Head of caudate nucleus (tissue), 42 donors: ENCODE results near the gene NBPF15.
"Not testable (repeated sequence)": the region's sequence is repeated elsewhere in the genome, so short reads cannot be mapped to it uniquely, and the experiment has no call there.

Experiments
- DNase-seq, 42 donors: peaks; one replicate each; pipeline versions ENCODE4 v3.0.0 to v3.0.0-alpha.2; 2020 to 2021; ENCODE audit warnings: mixed read lengths in 7 of 42
- intact Hi-C: fragments of 100-400 bp; cut with DNase I; formaldehyde crosslinking; loops from one replicate; pipeline ENCODE4 v1.15.0; 2022

NBPF15 gene

GRCh38 chr1:144402807-144403206 is 58.7 kb downstream of the NBPF15 start:
- intact Hi-C loops, DNase-seq: not testable (repeated sequence)

GRCh38 chr1:144371651-144372050 is 89.8 kb downstream of the NBPF15 start:
- intact Hi-C loops = not testable (repeated sequence)

More at GRCh38 chr1:144371651-144372050, 89.8 kb downstream of the NBPF15 start:
- DNase-seq = not testable (repeated sequence)
